Measurements from ENCODE around the gene SAXO2. TPM values are rescaled to one million over a fixed set of nuclear protein-coding genes. Genes with fewer than 3 reads are reported as not detected.
A peak's percentile ranks its signal among the peaks of the same experiment; 100 is the strongest.
"Not testable (repeated sequence)": the region's sequence is repeated elsewhere in the genome, so short reads cannot be mapped to it uniquely, and the experiment has no call there.

SAXO2 gene
- total RNA-seq, 2 experiments from 2014 or later, result 4.4 to 6.9 TPM

DNA sequence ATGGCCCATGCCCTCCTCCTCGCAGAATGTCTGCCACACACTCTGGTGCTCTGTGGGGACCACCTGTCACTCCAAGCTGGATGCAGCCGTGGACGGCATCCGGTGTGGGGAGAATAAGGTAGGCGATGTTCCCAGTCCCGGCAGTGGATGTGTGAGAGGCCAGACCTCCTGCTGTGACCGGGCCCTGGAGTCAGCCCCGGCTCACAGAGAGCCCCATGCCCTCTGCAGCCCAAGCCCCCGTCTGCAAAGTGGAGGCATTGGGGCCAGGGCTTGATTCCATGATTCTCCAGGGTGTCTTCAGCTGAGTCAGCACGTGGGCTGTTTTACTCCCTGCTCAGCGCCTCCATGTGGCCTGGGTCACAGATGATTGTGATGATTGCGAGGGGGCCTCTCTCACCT is 54.5 kb downstream of the SAXO2 start:
- Mint-ChIP-seq H3K27me3 (no peaks in the 10 kb centered on the region), H3K4me3 (no peak overlapping the region), H3K36me3 (ENCODE audit: low read depth) (no peaks in the 10 kb centered on the region), H3K27ac (no peak overlapping the region), H3K4me1 (no peaks in the 10 kb centered on the region), H3K9me3 (ENCODE audit: low read depth) (no peaks in the 10 kb centered on the region)
- ATAC-seq (no peak), DNase-seq (peak; percentile 2)
- ChIA-PET CTCF (no interaction called here), POLR2A (no interaction called here)
- intact Hi-C loops (cut with DNase I, micrococcal nuclease), result no loop called here

- H3K9me3 Mint-ChIP-seq (ENCODE audit: low read depth); H3K4me3 Mint-ChIP-seq; ATAC-seq; CTCF ChIA-PET; H3K4me1 Mint-ChIP-seq; POLR2A ChIA-PET; H3K27ac Mint-ChIP-seq; H3K36me3 Mint-ChIP-seq (ENCODE audit: low read depth); H3K27me3 Mint-ChIP-seq; intact Hi-C loops (cut with DNase I, micrococcal nuclease): not testable (repeated sequence)
- peak; percentile 2 for DNase-seq
Measured at GRCh38 chr15:82317516-82317915, 54.9 kb downstream of the SAXO2 start.

- H3K9me3 Mint-ChIP-seq (ENCODE audit: low read depth); ATAC-seq; H3K4me3 Mint-ChIP-seq; H3K4me1 Mint-ChIP-seq; intact Hi-C loops (cut with DNase I, micrococcal nuclease); POLR2A ChIA-PET; H3K27ac Mint-ChIP-seq; H3K27me3 Mint-ChIP-seq; CTCF ChIA-PET; H3K36me3 Mint-ChIP-seq (ENCODE audit: low read depth): not testable (repeated sequence)
- DNase-seq, result peak; percentile 0
Measured at GRCh38 chr15:82318281-82318680, 55.7 kb downstream of the SAXO2 start.

DNA sequence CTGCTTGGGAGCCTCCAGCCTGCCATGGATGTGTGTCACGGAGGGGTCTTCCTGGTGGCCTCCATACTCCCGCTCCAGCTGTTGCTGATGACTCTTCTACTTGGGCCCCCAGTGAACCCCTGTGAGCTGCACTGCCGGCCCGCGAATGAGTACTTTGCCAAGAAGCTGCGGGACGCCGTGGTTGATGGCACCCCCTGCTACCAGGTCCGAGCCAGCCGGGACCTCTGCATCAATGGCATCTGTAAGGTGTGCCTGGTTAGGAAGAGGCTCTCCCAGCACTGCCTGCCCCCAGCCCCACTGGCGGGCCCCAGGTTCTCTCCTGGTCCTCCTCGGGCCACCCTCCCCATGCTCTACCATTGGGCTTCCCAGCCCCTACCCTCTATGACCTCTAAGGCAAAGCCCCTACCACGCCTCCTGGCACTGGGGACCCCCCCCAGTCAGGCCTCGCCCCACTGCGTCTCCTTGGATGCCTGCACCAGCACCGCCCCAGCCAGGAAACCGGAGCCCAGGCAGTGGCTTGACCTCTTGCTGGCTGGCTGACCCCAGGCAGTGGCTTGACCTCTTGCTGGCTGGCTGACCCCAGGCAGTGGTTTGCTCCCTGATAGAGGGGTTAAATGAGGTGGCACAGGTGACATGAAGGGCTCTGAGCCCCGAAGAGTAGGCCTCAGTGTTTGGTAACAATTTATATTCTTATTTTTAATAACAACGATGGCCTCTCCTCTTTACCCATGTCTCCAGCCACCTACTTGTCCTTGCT is 57.1 kb downstream of the SAXO2 start:
- H3K9me3 Mint-ChIP-seq (ENCODE audit: low read depth); H3K27me3 Mint-ChIP-seq; DNase-seq; H3K36me3 Mint-ChIP-seq (ENCODE audit: low read depth); H3K27ac Mint-ChIP-seq; H3K4me1 Mint-ChIP-seq; ATAC-seq; H3K4me3 Mint-ChIP-seq; POLR2A ChIA-PET; intact Hi-C loops (cut with DNase I, micrococcal nuclease); CTCF ChIA-PET: not testable (repeated sequence)

GRCh38 chr15:82320861-82321260 is 58.2 kb downstream of the SAXO2 start:
- H3K4me1 Mint-ChIP-seq; intact Hi-C loops (cut with DNase I, micrococcal nuclease); H3K27me3 Mint-ChIP-seq; CTCF ChIA-PET; DNase-seq; POLR2A ChIA-PET; H3K9me3 Mint-ChIP-seq (ENCODE audit: low read depth); H3K27ac Mint-ChIP-seq; H3K36me3 Mint-ChIP-seq (ENCODE audit: low read depth); ATAC-seq; H3K4me3 Mint-ChIP-seq: not testable (repeated sequence)

- H3K4me3 Mint-ChIP-seq; H3K4me1 Mint-ChIP-seq; H3K27ac Mint-ChIP-seq; ATAC-seq; H3K27me3 Mint-ChIP-seq; H3K36me3 Mint-ChIP-seq (ENCODE audit: low read depth); CTCF ChIA-PET; POLR2A ChIA-PET; DNase-seq; intact Hi-C loops (cut with DNase I, micrococcal nuclease); H3K9me3 Mint-ChIP-seq (ENCODE audit: low read depth): not testable (repeated sequence)
Measured at GRCh38 chr15:82322488-82322887, 59.9 kb downstream of the SAXO2 start.

- intact Hi-C loops (cut with DNase I, micrococcal nuclease); H3K27me3 Mint-ChIP-seq; H3K9me3 Mint-ChIP-seq (ENCODE audit: low read depth); H3K27ac Mint-ChIP-seq; H3K4me3 Mint-ChIP-seq; POLR2A ChIA-PET; H3K36me3 Mint-ChIP-seq (ENCODE audit: low read depth); H3K4me1 Mint-ChIP-seq; CTCF ChIA-PET; ATAC-seq: not testable (repeated sequence)
- peak; percentile 0 for DNase-seq
Measured at GRCh38 chr15:82324831-82325230, 62.2 kb downstream of the SAXO2 start.

DNA sequence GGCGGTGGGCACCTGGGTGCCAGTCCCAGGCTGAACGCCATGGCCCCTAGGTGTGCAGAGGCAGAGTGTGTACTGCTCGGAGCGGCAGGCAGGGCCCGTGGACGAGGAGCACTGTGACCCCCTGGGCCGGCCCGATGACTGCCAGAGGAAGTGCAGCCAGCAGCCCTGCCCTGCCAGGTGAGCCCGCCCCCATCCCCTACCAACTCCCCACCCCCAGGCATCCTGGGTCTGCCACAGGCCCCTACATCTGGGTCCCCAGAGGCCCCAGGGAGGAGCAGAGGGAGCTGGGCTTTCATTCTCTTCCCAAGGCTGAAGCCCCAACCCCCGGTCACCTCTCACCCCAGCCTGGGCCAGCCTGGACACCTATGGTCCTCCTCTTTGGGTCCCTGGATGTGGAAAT is 63.0 kb downstream of the SAXO2 start:
- POLR2A ChIA-PET; H3K4me3 Mint-ChIP-seq; H3K4me1 Mint-ChIP-seq; H3K36me3 Mint-ChIP-seq (ENCODE audit: low read depth); ATAC-seq; H3K27ac Mint-ChIP-seq; H3K9me3 Mint-ChIP-seq (ENCODE audit: low read depth); CTCF ChIA-PET; H3K27me3 Mint-ChIP-seq; intact Hi-C loops (cut with DNase I, micrococcal nuclease): not testable (repeated sequence)
- peak; percentile 0 for DNase-seq

DNA sequence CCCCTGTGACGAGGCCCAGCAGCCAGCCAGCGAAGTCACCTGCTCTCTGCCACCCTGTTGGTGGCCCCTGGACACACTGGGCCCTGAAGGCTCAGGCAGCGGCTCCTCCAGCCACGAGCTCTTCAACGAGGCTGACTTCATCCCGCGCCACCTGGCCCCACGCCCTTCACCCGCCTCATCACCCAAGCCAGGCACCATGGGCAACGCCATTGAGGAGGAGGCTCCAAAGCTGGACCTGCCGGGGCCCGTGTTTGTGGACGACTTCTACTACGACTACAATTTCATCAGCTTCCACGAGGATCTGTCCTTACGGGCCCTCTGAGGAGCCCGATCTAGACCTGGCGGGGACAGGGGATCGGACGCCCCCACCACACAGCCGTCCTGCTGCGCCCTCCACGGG is 64.3 kb downstream of the SAXO2 start:
- CTCF ChIA-PET; H3K9me3 Mint-ChIP-seq (ENCODE audit: low read depth); H3K27me3 Mint-ChIP-seq; H3K4me1 Mint-ChIP-seq; DNase-seq; ATAC-seq; intact Hi-C loops (cut with DNase I, micrococcal nuclease); H3K36me3 Mint-ChIP-seq (ENCODE audit: low read depth); H3K4me3 Mint-ChIP-seq; H3K27ac Mint-ChIP-seq; POLR2A ChIA-PET: not testable (repeated sequence)

DNA sequence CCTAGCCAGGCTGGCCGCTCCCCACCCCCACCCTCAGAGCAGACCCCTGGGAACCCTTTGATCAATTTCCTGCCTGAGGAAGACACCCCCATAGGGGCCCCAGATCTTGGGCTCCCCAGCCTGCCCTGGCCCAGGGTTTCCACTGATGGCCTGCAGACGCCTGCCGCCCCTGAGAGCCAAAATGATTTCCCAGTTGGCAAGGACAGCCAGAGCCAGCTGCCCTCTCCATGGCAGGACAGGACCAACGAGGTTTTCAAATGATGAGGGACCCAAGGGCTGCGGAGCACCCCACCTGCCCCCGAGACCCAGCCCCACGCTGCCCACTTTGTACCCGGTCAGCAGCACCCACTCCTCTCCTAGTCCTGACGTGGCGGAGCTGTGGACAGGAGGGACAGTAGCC is 64.8 kb downstream of the SAXO2 start:
- H3K27me3 Mint-ChIP-seq; ATAC-seq; CTCF ChIA-PET; POLR2A ChIA-PET; H3K27ac Mint-ChIP-seq; H3K4me3 Mint-ChIP-seq; H3K9me3 Mint-ChIP-seq (ENCODE audit: low read depth); intact Hi-C loops (cut with DNase I, micrococcal nuclease); DNase-seq; H3K36me3 Mint-ChIP-seq (ENCODE audit: low read depth); H3K4me1 Mint-ChIP-seq: not testable (repeated sequence)

DNA sequence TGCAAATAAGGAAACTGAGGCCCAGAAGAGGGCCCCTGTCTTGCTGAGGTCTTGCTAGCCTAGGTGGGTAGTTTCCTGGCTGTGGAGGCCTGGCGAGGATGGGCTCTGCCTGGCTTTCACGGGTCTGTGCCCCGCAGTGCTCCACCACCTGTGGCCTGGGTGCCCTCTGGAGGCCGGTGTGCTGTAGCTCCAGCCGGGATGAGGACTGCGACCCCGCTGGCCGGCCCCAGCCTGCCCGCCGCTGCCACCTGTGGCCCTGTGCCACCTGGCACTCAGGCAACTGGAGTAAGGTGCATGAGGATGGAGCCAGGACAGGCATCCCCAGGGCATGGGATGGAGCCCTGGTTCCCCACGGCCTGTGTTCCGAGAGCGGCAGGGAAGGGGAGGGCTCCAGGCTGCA is 66.4 kb downstream of the SAXO2 start:
- H3K4me3 Mint-ChIP-seq; H3K36me3 Mint-ChIP-seq (ENCODE audit: low read depth); H3K27ac Mint-ChIP-seq; CTCF ChIA-PET; intact Hi-C loops (cut with DNase I, micrococcal nuclease); H3K4me1 Mint-ChIP-seq; POLR2A ChIA-PET; H3K9me3 Mint-ChIP-seq (ENCODE audit: low read depth); ATAC-seq; H3K27me3 Mint-ChIP-seq; DNase-seq: not testable (repeated sequence)

DNA sequence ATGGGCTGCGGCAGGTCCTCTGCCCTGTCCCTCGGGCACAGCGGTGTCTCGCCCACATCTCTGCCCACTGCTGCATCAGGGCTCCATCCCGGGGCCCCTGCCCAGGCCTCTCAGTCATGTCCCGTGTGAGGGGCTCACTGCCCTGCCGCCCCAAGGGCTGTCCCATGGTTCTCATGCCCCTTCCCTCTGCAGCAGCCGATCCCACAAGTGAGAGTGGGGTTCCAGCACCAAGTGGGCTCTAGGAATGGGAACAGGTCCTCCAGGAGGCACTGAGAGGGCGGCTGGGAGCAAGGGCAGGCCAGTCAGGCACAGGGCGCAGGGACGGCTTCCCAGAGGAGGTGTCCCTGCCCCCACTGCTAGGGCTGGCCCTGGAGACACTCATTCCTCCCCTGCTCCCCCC is 68.3 kb downstream of the SAXO2 start:
- POLR2A ChIA-PET; H3K4me1 Mint-ChIP-seq; CTCF ChIA-PET; intact Hi-C loops (cut with DNase I, micrococcal nuclease); H3K9me3 Mint-ChIP-seq (ENCODE audit: low read depth); H3K4me3 Mint-ChIP-seq; H3K27me3 Mint-ChIP-seq; ATAC-seq; H3K36me3 Mint-ChIP-seq (ENCODE audit: low read depth); H3K27ac Mint-ChIP-seq; DNase-seq: not testable (repeated sequence)
